Omental fat pad (tissue), 4 donors: Measurements from ENCODE around the gene CPT1B. TPM values are rescaled to one million over a fixed set of nuclear protein-coding genes. Genes with fewer than 3 reads are reported as not detected.

ENCODE experiments used
- ATAC-seq: fragments of 150-250 bp; one replicate; pipeline ENCODE4 v1.9.1; 2016; ENCODE audit warnings: mild to moderate bottlenecking, moderate library complexity; ENCODE audit not compliant: low FRiP score
- DNase-seq: peaks from one replicate; pipeline ENCODE4 v3.0.0-alpha.2; 2019; ENCODE audit warnings: low spot score
- CTCF ChIP-seq, 3 donors: fragments of 450-650 bp; IDR thresholded peaks; one replicate each; pipeline ENCODE4 v1.5.1; 2016 to 2017; ENCODE audit warnings: antibody characterized with exemption in 3 of 3, mild to moderate bottlenecking in 3 of 3, moderate library complexity in 2 of 3
- total RNA-seq, 4 donors: library from RNA; depleted of rRNA; stranded (reverse); fragments of >200 nt; gene quantifications; one replicate each; pipeline ENCODE4 v1.1.0, GENCODE V29; 2016

The CPT1B gene
- total RNA-seq, 4 donors from 2014 or later = 4.9 to 29.2 (median 10.8) TPM

- ATAC-seq (no peak), DNase-seq (no peak)
- no peak for TF ChIP-seq CTCF (IDR thresholded peaks at IDR 0.05)
Measured at GRCh38 chr22:50597097-50597496, 18.9 kb upstream of the CPT1B start.

- ATAC-seq (no peak), DNase-seq (no peak)
- no peak for TF ChIP-seq CTCF (IDR thresholded peaks at IDR 0.05)
Measured at GRCh38 chr22:50595189-50595588, 17.0 kb upstream of the CPT1B start.

- no peak for DNase-seq
- TF ChIP-seq CTCF (IDR thresholded peaks at IDR 0.05) = no peak
- ATAC-seq = no peak
Measured at GRCh38 chr22:50587407-50587806, 9.2 kb upstream of the CPT1B start.

GRCh38 chr22:50586416-50586815 is 8.2 kb upstream of the CPT1B start:
- no peak for DNase-seq
- no peak for ATAC-seq
- TF ChIP-seq CTCF (IDR thresholded peaks at IDR 0.05) = no peak

- ATAC-seq (no peak), DNase-seq (no peak)
Measured at GRCh38 chr22:50585781-50586180, 7.6 kb upstream of the CPT1B start.

GRCh38 chr22:50585238-50585637 is 7.0 kb upstream of the CPT1B start:
- TF ChIP-seq CTCF (IDR thresholded peaks at IDR 0.05) = no peak
- no peak for DNase-seq
- no peak for ATAC-seq

More at GRCh38 chr22:50585781-50586180, 7.6 kb upstream of the CPT1B start:
- TF ChIP-seq CTCF (IDR thresholded peaks at IDR 0.05) = no peak

GRCh38 chr22:50584106-50585096 is 6.2 kb upstream of the CPT1B start:
- TF ChIP-seq CTCF (IDR thresholded peaks at IDR 0.05) = no peak
- DNase-seq (no peak), ATAC-seq (no peak)
